K562 (cell line): ENCODE measurements around the gene MED16. TPM values are rescaled to one million over a fixed set of nuclear protein-coding genes. Genes with fewer than 3 reads are reported as not detected.

Source experiments
- ATF1 ChIP-seq, 2 experiments: fragments of 450-650 bp in 1 of 2; IDR thresholded peaks; 2 replicates each; pipeline ENCODE4 v1.6.1; 2016; ENCODE audit warnings: missing compliant biosample characterization in 1 of 2, missing genetic modification characterization in 1 of 2
- BRD4 ChIP-seq: fragments of 200-600 bp; sonication (generic); IDR thresholded peaks from 2 replicates; pipeline ENCODE4 v1.6.1; 2017; ENCODE audit warnings: inconsistent platforms
- CBFB ChIP-seq: sonication (generic); formaldehyde crosslinking; IDR thresholded peaks from 2 replicates; pipeline ENCODE4 v1.4.0; 2020; ENCODE audit warnings: mild to moderate bottlenecking, missing genetic modification reagents
- EGR1 ChIP-seq: fragments of 450-650 bp; conservative IDR thresholded peaks from 2 replicates; pipeline ENCODE4 v1.6.1; 2017; ENCODE audit warnings: mild to moderate bottlenecking
- GABPB2 ChIP-seq: fragments of 250-450 bp; sonication (Bioruptor Pico); conservative IDR thresholded peaks from 2 replicates; pipeline ENCODE4 v1.5.1; 2021; ENCODE audit warnings: mild to moderate bottlenecking
- KDM2B ChIP-seq: fragments of 250-450 bp; sonication (Bioruptor Pico); IDR thresholded peaks from 2 replicates; pipeline ENCODE4 v1.8.0; 2021; ENCODE audit warnings: mild to moderate bottlenecking, moderate library complexity
- KLF16 ChIP-seq: IDR thresholded peaks from 2 replicates; pipeline ENCODE4 v1.6.1; 2016; ENCODE audit warnings: antibody characterized with exemption
- NONO ChIP-seq, 2 experiments: fragments of 200-400 bp in 1 of 2; fragments of 450-650 bp in 1 of 2; formaldehyde crosslinking in 1 of 2; IDR thresholded peaks; 2 replicates each; pipeline ENCODE4 v1.6.1; 2017; ENCODE audit warnings: low read depth in 2 of 2, mild to moderate bottlenecking in 2 of 2, moderate library complexity in 2 of 2, low read length in 1 of 2
- RB1 ChIP-seq: fragments of 450-650 bp; IDR thresholded peaks from 2 replicates; pipeline ENCODE4 v1.6.1; 2017; ENCODE audit warnings: low read depth, mild to moderate bottlenecking
- RBBP5 ChIP-seq: fragments of 200-600 bp; sonication (generic); IDR thresholded peaks from 2 replicates; pipeline ENCODE4 v1.6.1; 2012; ENCODE audit warnings: borderline replicate concordance, mild to moderate bottlenecking, low read length, control low read depth, inconsistent platforms; ENCODE audit not compliant: insufficient read depth, poor library complexity, severe bottlenecking
- SRSF7 ChIP-seq: fragments of 200-400 bp; formaldehyde crosslinking; optimal IDR thresholded peaks from 2 replicates; pipeline ENCODE3; 2017; ENCODE audit warnings: mild to moderate bottlenecking, low read depth, low read length
- TEAD2 ChIP-seq: fragments of 450-650 bp; IDR thresholded peaks from 2 replicates; pipeline ENCODE4 v1.6.1; 2016; ENCODE audit warnings: missing genetic modification characterization, control low read depth, missing compliant biosample characterization
- TRIM28 ChIP-seq: fragments of 450-650 bp; IDR thresholded peaks from 2 replicates; pipeline ENCODE4 v1.6.1; 2017
- ZNF561 ChIP-seq: fragments of 450-650 bp; formaldehyde crosslinking; conservative IDR thresholded peaks from 2 replicates; pipeline ENCODE4 v1.4.0; 2020; ENCODE audit warnings: mild to moderate bottlenecking, moderate library complexity
- polyA plus RNA-seq, 8 experiments: library from polyadenylated mRNA; depleted of rRNA in 4 of 8; stranded (reverse) in 5 of 8; unstranded in 3 of 8; fragments of >200 nt; fragmentation: Nextera tagmentation in 2 of 8; fragmentation: Illumina TruSeq in 1 of 8; extraction: Ambion mirVana in 2 of 8; extraction: Trizol in 1 of 8; gene quantifications; 2 replicates each; pipeline versions ENCODE4 v1.2.1 to v1.2.3, GENCODE V29; 2011 to 2014; ENCODE audit warnings: inconsistent platforms in 1 of 8, missing spikeins in 1 of 8
- total RNA-seq, 7 experiments: library from RNA; depleted of rRNA in 6 of 7; stranded (reverse); fragments of >200 nt in 6 of 7; fragmentation: Illumina TruSeq in 2 of 7; extraction: Trizol in 2 of 7; gene quantifications; 2 replicates each; pipeline versions ENCODE4 v1.2.1 to v1.2.3, GENCODE V29; 2011 to 2021; ENCODE audit warnings: low replicate concordance in 1 of 7
- TF ChIP-seq, protein P1 (sequence below), 2 experiments: fragments of 450-650 bp; IDR thresholded peaks; 2 replicates each; pipeline ENCODE4 v1.6.1; 2016
- TF ChIP-seq, protein P2 (sequence below): fragments of 450-650 bp; formaldehyde crosslinking; IDR thresholded peaks from 2 replicates; pipeline ENCODE4 v1.4.0; 2022; ENCODE audit warnings: missing genetic modification characterization
- TF ChIP-seq, protein P3 (sequence below), 2 experiments: IDR thresholded peaks; 2 replicates each; pipeline ENCODE4 v1.6.1; 2012; ENCODE audit warnings: improper control_type of control experiment in 2 of 2, low read depth in 2 of 2, low read length in 2 of 2, borderline replicate concordance in 1 of 2
- TF ChIP-seq, protein P4 (sequence below), 2 experiments: fragments of 450-650 bp in 1 of 2; sonication (generic) in 1 of 2; formaldehyde crosslinking; conservative IDR thresholded peaks; 2 replicates each; pipeline versions ENCODE4 v1.4.0 to v1.8.1; 2020 to 2022; ENCODE audit warnings: mild to moderate bottlenecking in 1 of 2, missing genetic modification reagents in 1 of 2
- TF ChIP-seq, protein P5 (sequence below): sonication (generic); formaldehyde crosslinking; IDR thresholded peaks from 2 replicates; pipeline ENCODE4 v1.8.0; 2022; ENCODE audit warnings: mild to moderate bottlenecking, missing genetic modification reagents

Gene MED16
- total and polyA plus RNA-seq, 9 of the 15 experiments (the other 6 are each of a cell fraction or from before 2014, with no cell fraction given) = 0.89 to 59.9 (median 8.6) TPM

DNA sequence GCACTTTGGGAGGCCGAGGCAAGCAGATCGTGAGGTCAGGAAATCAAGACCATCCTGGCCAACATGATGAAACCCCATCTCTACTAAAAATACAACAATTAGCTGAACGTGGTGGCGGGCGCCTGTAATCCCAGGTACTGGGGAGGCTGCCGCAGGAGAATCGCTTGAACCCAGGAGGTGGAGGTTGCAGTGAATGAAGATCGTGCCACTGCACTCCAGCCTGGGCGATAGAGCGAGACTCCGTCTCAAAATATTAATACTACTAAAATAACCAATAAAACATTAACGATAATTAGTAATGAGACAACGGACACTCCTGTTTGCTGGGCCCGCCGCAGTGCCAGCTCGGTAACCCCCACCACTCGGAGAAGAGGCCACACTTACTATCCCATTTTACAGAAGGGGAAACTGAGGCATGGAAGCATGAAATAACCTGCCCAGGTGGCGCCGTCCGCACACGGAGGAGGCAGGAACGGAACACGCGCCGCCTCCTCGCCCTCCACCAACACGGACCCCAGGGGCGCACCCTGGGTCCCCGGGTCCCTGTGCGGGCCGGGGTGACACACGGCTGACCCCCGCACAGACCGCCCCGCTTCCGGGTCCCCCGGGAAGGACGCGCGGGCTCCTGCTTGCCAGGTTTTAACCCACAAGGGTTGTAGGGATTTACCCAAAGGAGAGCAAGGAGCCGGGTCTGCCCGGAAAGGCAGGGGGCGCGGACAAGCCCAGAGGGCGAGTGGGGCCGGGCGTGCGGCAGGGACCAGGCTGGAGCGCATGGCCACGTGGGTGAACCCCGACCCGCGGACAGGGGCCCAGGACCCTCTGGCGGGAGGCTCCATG, 18.4 kb upstream of the MED16 start (continued):
- TF ChIP-seq GABPB2 (no peak), SRSF7 (no peak), CBFB (CRISPR knock-in tag) (no peak), KLF16 (no peak), TEAD2 (tag) (no peak), RBBP5 (peak; percentile 43), NONO (IDR thresholded peaks at IDR 0.05; ENCODE audit: low read depth in 2 of 2, low read length in 1 of 2) (0 out of 4 replicates have a peak, but pooled peaks of 1 of the 2 experiments have one; percentile 5), EGR1 (0 out of 2 replicates have a peak, but pooled peaks have one; percentile 18), TRIM28 (no peak), ZNF561 (CRISPR knock-in tag) (no peak), KDM2B (CRISPR knock-in tag) (no peak), RB1 (0 out of 2 replicates have a peak, but pooled peaks have one; percentile 5), BRD4 (peak; percentile 40; the same call in 1 of the 2 replicates), ATF1 (CRISPR knock-in tag; IDR thresholded peaks at IDR 0.05) (no peak), ATF1 (tag; IDR thresholded peaks at IDR 0.05) (peak; percentile 15; the same call in 1 of the 2 replicates)
- TF ChIP-seq, protein P1, sequence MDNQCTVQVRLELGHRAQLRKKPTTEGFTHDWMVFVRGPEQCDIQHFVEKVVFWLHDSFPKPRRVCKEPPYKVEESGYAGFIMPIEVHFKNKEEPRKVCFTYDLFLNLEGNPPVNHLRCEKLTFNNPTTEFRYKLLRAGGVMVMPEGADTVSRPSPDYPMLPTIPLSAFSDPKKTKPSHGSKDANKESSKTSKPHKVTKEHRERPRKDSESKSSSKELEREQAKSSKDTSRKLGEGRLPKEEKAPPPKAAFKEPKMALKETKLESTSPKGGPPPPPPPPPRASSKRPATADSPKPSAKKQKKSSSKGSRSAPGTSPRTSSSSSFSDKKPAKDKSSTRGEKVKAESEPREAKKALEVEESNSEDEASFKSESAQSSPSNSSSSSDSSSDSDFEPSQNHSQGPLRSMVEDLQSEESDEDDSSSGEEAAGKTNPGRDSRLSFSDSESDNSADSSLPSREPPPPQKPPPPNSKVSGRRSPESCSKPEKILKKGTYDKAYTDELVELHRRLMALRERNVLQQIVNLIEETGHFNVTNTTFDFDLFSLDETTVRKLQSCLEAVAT (IDR thresholded peaks at IDR 0.05) = peak in 1 of 2 experiments; percentile 72; a peak in 2 of 4 replicates
- TF ChIP-seq, protein P2, sequence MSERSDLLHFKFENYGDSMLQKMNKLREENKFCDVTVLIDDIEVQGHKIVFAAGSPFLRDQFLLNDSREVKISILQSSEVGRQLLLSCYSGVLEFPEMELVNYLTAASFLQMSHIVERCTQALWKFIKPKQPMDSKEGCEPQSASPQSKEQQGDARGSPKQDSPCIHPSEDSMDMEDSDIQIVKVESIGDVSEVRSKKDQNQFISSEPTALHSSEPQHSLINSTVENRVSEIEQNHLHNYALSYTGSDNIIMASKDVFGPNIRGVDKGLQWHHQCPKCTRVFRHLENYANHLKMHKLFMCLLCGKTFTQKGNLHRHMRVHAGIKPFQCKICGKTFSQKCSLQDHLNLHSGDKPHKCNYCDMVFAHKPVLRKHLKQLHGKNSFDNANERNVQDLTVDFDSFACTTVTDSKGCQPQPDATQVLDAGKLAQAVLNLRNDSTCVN (CRISPR knock-in tag) = no peak
- TF ChIP-seq, protein P3, sequence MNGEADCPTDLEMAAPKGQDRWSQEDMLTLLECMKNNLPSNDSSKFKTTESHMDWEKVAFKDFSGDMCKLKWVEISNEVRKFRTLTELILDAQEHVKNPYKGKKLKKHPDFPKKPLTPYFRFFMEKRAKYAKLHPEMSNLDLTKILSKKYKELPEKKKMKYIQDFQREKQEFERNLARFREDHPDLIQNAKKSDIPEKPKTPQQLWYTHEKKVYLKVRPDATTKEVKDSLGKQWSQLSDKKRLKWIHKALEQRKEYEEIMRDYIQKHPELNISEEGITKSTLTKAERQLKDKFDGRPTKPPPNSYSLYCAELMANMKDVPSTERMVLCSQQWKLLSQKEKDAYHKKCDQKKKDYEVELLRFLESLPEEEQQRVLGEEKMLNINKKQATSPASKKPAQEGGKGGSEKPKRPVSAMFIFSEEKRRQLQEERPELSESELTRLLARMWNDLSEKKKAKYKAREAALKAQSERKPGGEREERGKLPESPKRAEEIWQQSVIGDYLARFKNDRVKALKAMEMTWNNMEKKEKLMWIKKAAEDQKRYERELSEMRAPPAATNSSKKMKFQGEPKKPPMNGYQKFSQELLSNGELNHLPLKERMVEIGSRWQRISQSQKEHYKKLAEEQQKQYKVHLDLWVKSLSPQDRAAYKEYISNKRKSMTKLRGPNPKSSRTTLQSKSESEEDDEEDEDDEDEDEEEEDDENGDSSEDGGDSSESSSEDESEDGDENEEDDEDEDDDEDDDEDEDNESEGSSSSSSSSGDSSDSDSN (IDR thresholded peaks at IDR 0.05; ENCODE audit: borderline replicate concordance in 1 of 2, low read depth in 2 of 2, low read length in 2 of 2) = peak in 1 of 2 experiments; percentile 71; a peak in 1 of 4 replicates
- TF ChIP-seq, protein P4, sequence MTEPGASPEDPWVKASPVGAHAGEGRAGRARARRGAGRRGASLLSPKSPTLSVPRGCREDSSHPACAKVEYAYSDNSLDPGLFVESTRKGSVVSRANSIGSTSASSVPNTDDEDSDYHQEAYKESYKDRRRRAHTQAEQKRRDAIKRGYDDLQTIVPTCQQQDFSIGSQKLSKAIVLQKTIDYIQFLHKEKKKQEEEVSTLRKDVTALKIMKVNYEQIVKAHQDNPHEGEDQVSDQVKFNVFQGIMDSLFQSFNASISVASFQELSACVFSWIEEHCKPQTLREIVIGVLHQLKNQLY (CRISPR knock-in tag; conservative IDR thresholded peaks at IDR 0.05) = no peak
- TF ChIP-seq, protein P5, sequence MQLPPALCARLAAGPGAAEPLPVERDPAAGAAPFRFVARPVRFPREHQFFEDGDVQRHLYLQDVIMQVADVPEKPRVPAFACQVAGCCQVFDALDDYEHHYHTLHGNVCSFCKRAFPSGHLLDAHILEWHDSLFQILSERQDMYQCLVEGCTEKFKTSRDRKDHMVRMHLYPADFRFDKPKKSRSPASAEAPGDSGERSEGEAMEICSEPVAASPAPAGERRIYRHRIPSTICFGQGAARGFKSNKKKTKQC = 0 out of 2 replicates have a peak, but pooled peaks have one; percentile 38
